ENCODE results near the gene NNAT. TPM values are rescaled to one million over a fixed set of nuclear protein-coding genes. Genes with fewer than 3 reads are reported as not detected.

NNAT gene
- total RNA-seq, 4 donors from 2014 or later, result 1.5 to 10.5 TPM; not detected in 2

DNA sequence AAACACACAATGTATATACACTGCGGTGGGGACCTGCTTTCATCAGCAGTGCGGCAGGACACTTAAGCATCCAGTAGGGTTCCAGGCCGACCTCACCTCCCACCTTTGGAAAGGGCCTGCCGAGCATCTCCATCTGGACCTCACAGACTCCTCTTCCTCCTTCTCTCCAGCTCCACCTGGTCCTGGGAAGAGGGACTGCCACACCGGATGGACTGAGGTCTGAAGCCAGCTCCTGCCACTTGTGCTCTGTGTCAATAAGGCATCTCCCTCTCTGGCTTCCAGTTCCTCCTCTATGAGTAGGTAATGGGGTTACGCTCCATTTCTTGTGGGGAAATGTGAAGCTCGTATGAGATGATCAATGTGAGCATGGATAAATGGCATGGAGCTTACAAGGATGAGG, 19.1 kb upstream of the NNAT start:
- H3K27me3 ChIP-seq, result no peaks in the 10 kb centered on the region
- no peaks in the 10 kb centered on the region for H3K36me3 ChIP-seq
- intact Hi-C loops (cut with DNase I; ENCODE audit: low total_unique reads), result no loop called here
- H3K27ac ChIP-seq, result no peak overlapping the region
- DNase-seq, result no peak
- TF ChIP-seq, protein P1, sequence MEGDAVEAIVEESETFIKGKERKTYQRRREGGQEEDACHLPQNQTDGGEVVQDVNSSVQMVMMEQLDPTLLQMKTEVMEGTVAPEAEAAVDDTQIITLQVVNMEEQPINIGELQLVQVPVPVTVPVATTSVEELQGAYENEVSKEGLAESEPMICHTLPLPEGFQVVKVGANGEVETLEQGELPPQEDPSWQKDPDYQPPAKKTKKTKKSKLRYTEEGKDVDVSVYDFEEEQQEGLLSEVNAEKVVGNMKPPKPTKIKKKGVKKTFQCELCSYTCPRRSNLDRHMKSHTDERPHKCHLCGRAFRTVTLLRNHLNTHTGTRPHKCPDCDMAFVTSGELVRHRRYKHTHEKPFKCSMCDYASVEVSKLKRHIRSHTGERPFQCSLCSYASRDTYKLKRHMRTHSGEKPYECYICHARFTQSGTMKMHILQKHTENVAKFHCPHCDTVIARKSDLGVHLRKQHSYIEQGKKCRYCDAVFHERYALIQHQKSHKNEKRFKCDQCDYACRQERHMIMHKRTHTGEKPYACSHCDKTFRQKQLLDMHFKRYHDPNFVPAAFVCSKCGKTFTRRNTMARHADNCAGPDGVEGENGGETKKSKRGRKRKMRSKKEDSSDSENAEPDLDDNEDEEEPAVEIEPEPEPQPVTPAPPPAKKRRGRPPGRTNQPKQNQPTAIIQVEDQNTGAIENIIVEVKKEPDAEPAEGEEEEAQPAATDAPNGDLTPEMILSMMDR (IDR thresholded peaks at IDR 0.05), result no peak
- no peak for TF ChIP-seq POLR2A (IDR thresholded peaks at IDR 0.05)
- no peaks in the 10 kb centered on the region for H3K9me3 ChIP-seq
- no peak overlapping the region for H3K4me3 ChIP-seq
- H3K4me1 ChIP-seq, result no peaks in the 10 kb centered on the region

DNA sequence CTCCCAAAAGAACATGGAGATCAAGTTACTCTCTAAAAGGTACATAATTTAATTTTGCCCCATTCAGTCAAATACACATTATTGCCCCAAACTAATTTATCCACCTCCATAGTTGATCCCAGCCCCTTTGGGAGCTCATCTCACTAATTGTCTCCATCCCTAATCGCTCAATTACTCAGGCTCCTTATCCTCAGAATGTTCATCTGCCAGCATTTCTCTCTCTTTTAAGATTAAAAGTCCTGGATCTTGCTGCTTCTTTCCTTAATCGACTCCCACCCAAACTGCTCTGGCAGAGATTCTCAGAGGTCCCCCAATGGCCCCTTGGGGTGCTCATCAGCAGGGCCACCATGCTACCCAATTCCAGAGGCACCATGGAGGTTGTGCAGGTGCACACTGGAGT, 18.4 kb upstream of the NNAT start:
- H3K4me1 ChIP-seq, result no peaks in the 10 kb centered on the region
- no peak for DNase-seq
- H3K9me3 ChIP-seq, result no peaks in the 10 kb centered on the region
- H3K27ac ChIP-seq, result no peak overlapping the region
- no peak for TF ChIP-seq POLR2A (IDR thresholded peaks at IDR 0.05)
- TF ChIP-seq, protein P1 (IDR thresholded peaks at IDR 0.05), result no peak
- intact Hi-C loops (cut with DNase I; ENCODE audit: low total_unique reads), result no loop called here
- no peaks in the 10 kb centered on the region for H3K27me3 ChIP-seq
- no peak overlapping the region for H3K4me3 ChIP-seq
- no peaks in the 10 kb centered on the region for H3K36me3 ChIP-seq

DNA sequence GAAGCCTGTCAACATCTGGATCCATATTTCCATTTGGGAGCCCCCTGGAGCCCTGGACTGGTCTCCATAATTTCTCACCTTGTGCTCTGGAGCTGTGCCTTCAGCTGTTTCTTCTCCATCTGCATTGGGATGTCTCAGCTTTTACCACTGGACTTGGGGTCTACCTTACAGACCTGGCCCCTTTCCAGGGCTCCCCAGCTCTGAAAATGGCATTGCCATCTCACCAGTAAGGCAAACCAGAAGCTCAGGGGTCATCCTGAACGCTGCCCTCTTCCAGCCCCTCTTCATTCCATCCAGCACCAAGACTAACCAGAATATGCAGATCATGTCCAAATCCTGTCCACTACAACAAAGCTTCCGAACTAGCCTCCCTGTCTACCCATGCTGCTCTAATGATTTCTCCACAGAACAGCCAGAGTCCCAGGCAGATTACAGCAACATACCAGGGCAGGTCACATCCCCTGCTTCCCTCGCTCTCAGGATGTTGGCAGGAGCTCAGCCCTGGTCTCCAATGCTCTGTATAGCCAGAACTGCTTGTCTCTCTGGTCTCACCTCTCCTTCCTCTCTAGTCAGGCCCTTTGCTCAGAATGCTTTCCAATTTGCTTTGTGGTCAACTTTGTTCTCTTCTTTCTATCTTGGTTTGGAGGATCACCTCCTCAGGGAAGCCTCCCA, 17.7 kb upstream of the NNAT start:
- Histone ChIP-seq H3K27ac (no peak overlapping the region), H3K9me3 (no peaks in the 10 kb centered on the region), H3K27me3 (no peaks in the 10 kb centered on the region), H3K4me3 (no peak overlapping the region), H3K36me3 (no peaks in the 10 kb centered on the region), H3K4me1 (no peaks in the 10 kb centered on the region)
- DNase-seq, result no peak
- TF ChIP-seq, protein P1 (IDR thresholded peaks at IDR 0.05), result no peak
- no peak for TF ChIP-seq POLR2A (IDR thresholded peaks at IDR 0.05)
- intact Hi-C loops (cut with DNase I; ENCODE audit: low total_unique reads), result no loop called here

DNA sequence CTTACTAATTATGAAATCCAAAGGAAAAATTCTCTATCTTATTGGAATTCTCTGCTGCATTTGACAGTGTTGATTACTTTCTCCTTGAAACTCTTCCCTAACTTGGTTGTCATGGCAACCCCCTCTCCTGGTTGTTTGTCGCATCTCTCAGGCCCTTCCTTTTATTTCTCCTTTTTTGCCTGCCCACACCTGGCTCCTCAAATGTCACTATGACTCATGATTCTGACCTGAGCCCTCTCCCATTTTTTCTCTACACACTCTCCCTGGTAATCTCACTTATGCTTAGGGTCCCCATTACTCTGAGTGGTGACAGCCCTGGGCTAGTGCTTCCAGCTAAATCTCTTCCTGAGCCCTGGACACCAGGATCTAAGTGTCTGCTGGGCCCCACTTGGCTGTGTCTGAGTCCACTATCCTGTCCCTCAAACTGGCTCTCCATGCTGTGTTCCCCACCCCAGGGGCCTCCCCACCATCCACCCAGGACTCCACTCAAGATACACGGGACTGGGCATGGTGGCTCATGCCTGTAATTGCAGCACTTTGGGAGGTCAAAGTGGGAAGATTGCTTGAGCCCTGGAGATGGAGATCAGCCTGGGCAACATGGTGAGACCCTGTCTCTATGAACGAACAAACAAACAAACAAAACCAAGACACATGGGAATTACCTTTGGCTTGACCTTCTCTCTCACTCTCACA, 16.5 kb upstream of the NNAT start:
- no peaks in the 10 kb centered on the region for H3K27me3 ChIP-seq
- no peak overlapping the region for H3K4me3 ChIP-seq
- intact Hi-C loops (cut with DNase I; ENCODE audit: low total_unique reads), result no loop called here
- H3K36me3 ChIP-seq, result no peaks in the 10 kb centered on the region
- DNase-seq, result no peak
- H3K4me1 ChIP-seq, result no peaks in the 10 kb centered on the region
- no peaks in the 10 kb centered on the region for H3K9me3 ChIP-seq
- H3K27ac ChIP-seq, result no peak overlapping the region
- TF ChIP-seq POLR2A (IDR thresholded peaks at IDR 0.05), result no peak
- TF ChIP-seq, protein P1 (IDR thresholded peaks at IDR 0.05), result no peak

All from uterus (tissue), 4 donors.